A549 (cell line): ENCODE results near the gene AHCTF1. TPM values are rescaled to one million over a fixed set of nuclear protein-coding genes. Genes with fewer than 3 reads are reported as not detected.

Experiments used
- ATAC-seq, 2 experiments: fragments of 200-7000 bp in 1 of 2; fragments of >200 bp in 1 of 2; cut with Nextera tagmentation in 1 of 2; cut with Tn5 transposase in 1 of 2; 3 replicates each; pipeline versions ENCODE4 v1.8.0 to v1.9.1; 2018 to 2020; ENCODE audit warnings: mild to moderate bottlenecking in 1 of 2, moderate library complexity in 1 of 2
- CTCF ChIA-PET: fragments of 300-600 bp; sonication (Branson Sonifier 250); formaldehyde crosslinking; extraction: SDS; loops from one replicate; lab custom pipeline; 2021; ENCODE audit warnings: antibody characterized with exemption, inconsistent platforms; lab: Yijun Ruan, JAX
- POLR2A ChIA-PET: fragments of 350-600 bp; formaldehyde crosslinking; extraction: SDS; loops from one replicate; lab custom pipeline; 2021; ENCODE audit warnings: antibody characterized with exemption, inconsistent platforms; lab: Yijun Ruan, JAX
- DNase-seq, 2 experiments: peaks; one replicate each; pipeline versions ENCODE4 v3.0.0 to v3.0.0-alpha.2; 2011 to 2016; ENCODE audit warnings: low read depth in 1 of 2, low spot score in 1 of 2
- FAIRE-seq: peaks from 2 replicates; lab custom pipeline; 2011; peaks lifted over from hg19 to GRCh38; lab: Jason Lieb, UNC
- H3K27ac ChIP-seq, 2 experiments: fragments of >200 bp; sonication (Bioruptor Twin); formaldehyde crosslinking; 3 replicates each; pipeline ENCODE4 v1.5.1; 2016 to 2017
- H3K4me1 ChIP-seq: fragments of >200 bp; sonication (Bioruptor Twin); formaldehyde crosslinking; 3 replicates; pipeline ENCODE4 v1.6.1; 2016
- H3K4me2 ChIP-seq: fragments of >200 bp; sonication (Bioruptor Twin); formaldehyde crosslinking; 3 replicates; pipeline ENCODE4 v1.6.1; 2016
- H3K4me3 ChIP-seq: fragments of >200 bp; sonication (Bioruptor Twin); formaldehyde crosslinking; 3 replicates; pipeline ENCODE4 v1.5.1; 2016
- H3K9me3 ChIP-seq: fragments of >200 bp; sonication (Bioruptor Twin); formaldehyde crosslinking; 3 replicates; pipeline ENCODE4 v1.6.1; 2016
- CEBPB ChIP-seq, 2 experiments: fragments of >200 bp in 1 of 2; sonication (Bioruptor Twin) in 1 of 2; formaldehyde crosslinking in 1 of 2; IDR thresholded peaks; 2 replicates each; pipeline ENCODE4 v1.6.1; 2012 to 2016
- CHD2 ChIP-seq: fragments of 150-350 bp; IDR thresholded peaks from 2 replicates; pipeline ENCODE4 v1.6.1; 2014; ENCODE audit warnings: low read length; ENCODE audit not compliant: partially characterized antibody
- CHD4 ChIP-seq: fragments of 200-600 bp; sonication (generic); IDR thresholded peaks from 2 replicates; pipeline ENCODE4 v1.6.1; 2016; ENCODE audit warnings: antibody characterized with exemption, mild to moderate bottlenecking, borderline replicate concordance
- E2F6 ChIP-seq: IDR thresholded peaks from 2 replicates; pipeline ENCODE4 v1.6.1; 2012; ENCODE audit warnings: low read depth, borderline replicate concordance
- EHF ChIP-seq: fragments of 250-450 bp; sonication (Bioruptor Pico); IDR thresholded peaks from 2 replicates; pipeline ENCODE4 v1.5.0; 2020; ENCODE audit warnings: mild to moderate bottlenecking
- EP300 ChIP-seq, 2 experiments: fragments of >200 bp; sonication (Bioruptor Twin); formaldehyde crosslinking; IDR thresholded peaks; 2 replicates in 1 of 2; 3 replicates in 1 of 2; pipeline ENCODE4 v1.6.1; 2016 to 2017
- FOSB ChIP-seq: fragments of 250-450 bp; sonication (Bioruptor Pico); IDR thresholded peaks from 2 replicates; pipeline ENCODE4 v1.5.0; 2020; ENCODE audit warnings: mild to moderate bottlenecking, moderate library complexity
- FOXS1 ChIP-seq: fragments of 250-450 bp; sonication (Bioruptor Pico); IDR thresholded peaks from 2 replicates; pipeline ENCODE4 v1.5.0; 2020; ENCODE audit warnings: mild to moderate bottlenecking, moderate library complexity
- GATA3 ChIP-seq: IDR thresholded peaks from 2 replicates; pipeline ENCODE4 v1.6.1; 2012; ENCODE audit warnings: borderline replicate concordance
- JUN ChIP-seq, 2 experiments: fragments of >200 bp; sonication (Bioruptor Twin); formaldehyde crosslinking; IDR thresholded peaks; 2 replicates in 1 of 2; 3 replicates in 1 of 2; pipeline ENCODE4 v1.6.1; 2016 to 2017
- KDM1A ChIP-seq: fragments of 200-600 bp; sonication (generic); IDR thresholded peaks from 2 replicates; pipeline ENCODE4 v1.6.1; 2016; ENCODE audit warnings: low read depth, mild to moderate bottlenecking
- MAFK ChIP-seq: fragments of 450-650 bp; IDR thresholded peaks from 2 replicates; pipeline ENCODE4 v1.6.1; 2014; ENCODE audit not compliant: partially characterized antibody
- NFE2L2 ChIP-seq: fragments of 150-350 bp; conservative IDR thresholded peaks from 2 replicates; pipeline ENCODE4 v1.6.1; 2014; ENCODE audit warnings: low read length
- POLR2A ChIP-seq: IDR thresholded peaks from 2 replicates; pipeline ENCODE4 v1.6.1; 2012; ENCODE audit warnings: mild to moderate bottlenecking, low read length
- POLR2AphosphoS2 ChIP-seq: conservative IDR thresholded peaks from 2 replicates; pipeline ENCODE4 v1.6.1; 2012; ENCODE audit warnings: low read length, improper control_type of control experiment, inconsistent platforms
- RAD21 ChIP-seq, 2 experiments: fragments of >200 bp in 1 of 2; sonication (Bioruptor Twin) in 1 of 2; formaldehyde crosslinking in 1 of 2; IDR thresholded peaks in 1 of 2; conservative IDR thresholded peaks in 1 of 2; 2 replicates in 1 of 2; 3 replicates in 1 of 2; pipeline ENCODE4 v1.6.1; 2012 to 2018; ENCODE audit warnings: inconsistent platforms in 1 of 2
- RARB ChIP-seq: fragments of 250-450 bp; sonication (Bioruptor Pico); IDR thresholded peaks from 2 replicates; pipeline ENCODE4 v1.8.0; 2021; ENCODE audit warnings: mild to moderate bottlenecking, moderate library complexity
- RFX5 ChIP-seq: fragments of 450-650 bp; IDR thresholded peaks from 2 replicates; pipeline ENCODE4 v1.7.1; 2014; ENCODE audit warnings: antibody characterized with exemption, mild to moderate bottlenecking, moderate library complexity
- SREBF2 ChIP-seq: fragments of 450-650 bp; IDR thresholded peaks from 2 replicates; pipeline ENCODE4 v1.6.1; 2014; ENCODE audit warnings: mild to moderate bottlenecking, moderate library complexity
- TFCP2L1 ChIP-seq: fragments of 250-450 bp; sonication (Bioruptor Pico); IDR thresholded peaks from 2 replicates; pipeline ENCODE4 v1.5.0; 2021; ENCODE audit warnings: mild to moderate bottlenecking
- WGBS: methylation state at CpG from one replicate; pipeline ENCODE4 v1.1.6; 2017; ENCODE audit errors: missing lambda C conversion rate; 5-methylcytosine and 5-hydroxymethylcytosine counted together
- polyA plus RNA-seq, 4 experiments: library from polyadenylated mRNA; depleted of rRNA in 3 of 4; stranded (reverse); fragments of >200 nt; fragmentation: RNase III in 1 of 4; extraction: RNeasy Plus Mini Kit Qiagen cat#74134 plus additional on column Dnase treatment in 1 of 4; gene quantifications; 2 replicates in 3 of 4; 3 replicates in 1 of 4; pipeline ENCODE4 v1.2.3, GENCODE V29; 2011 to 2017
- TF ChIP-seq, protein P1 (sequence below): IDR thresholded peaks from 2 replicates; pipeline ENCODE4 v1.6.1; 2012
- TF ChIP-seq, protein P2 (sequence below): fragments of 250-450 bp; sonication (Bioruptor Pico); IDR thresholded peaks from 2 replicates; pipeline ENCODE4 v1.5.0; 2021; ENCODE audit warnings: mild to moderate bottlenecking, moderate library complexity, borderline replicate concordance
- TF ChIP-seq, protein P3 (sequence below): fragments of >200 bp; sonication (Bioruptor Twin); formaldehyde crosslinking; IDR thresholded peaks from 3 replicates; pipeline ENCODE4 v1.6.1; 2016

AHCTF1 gene
- polyA plus RNA-seq, 2 of the 4 experiments (the other 2 are of a cell fraction), result 27.0 to 44.7 TPM

GRCh38 chr1:246794048-246794827, 137.5 kb downstream of the AHCTF1 start:
- FAIRE-seq (no peak), DNase-seq (no peak), ATAC-seq (peak in 1 of 2 experiments; percentile 39; a peak in 3 of 6 replicates)
- 65% methylated on average over 13 of the region's 18 CpGs for WGBS
- Histone ChIP-seq H3K9me3 (no peaks in the 10 kb centered on the region), H3K4me2 (no peak overlapping the region), H3K4me1 (peaks cover 14% of the 10 kb centered on the region; the same call in 2 of the 3 replicates), H3K27ac (no peak overlapping the region), H3K4me3 (no peak overlapping the region)
- no peak for TF ChIP-seq JUN (IDR thresholded peaks at IDR 0.05)
- no peak for TF ChIP-seq GATA3
- TF ChIP-seq, protein P1, sequence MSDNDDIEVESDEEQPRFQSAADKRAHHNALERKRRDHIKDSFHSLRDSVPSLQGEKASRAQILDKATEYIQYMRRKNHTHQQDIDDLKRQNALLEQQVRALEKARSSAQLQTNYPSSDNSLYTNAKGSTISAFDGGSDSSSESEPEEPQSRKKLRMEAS, result no peak
- no peak for TF ChIP-seq CEBPB (IDR thresholded peaks at IDR 0.05)
- no peak for TF ChIP-seq POLR2A
- TF ChIP-seq POLR2AphosphoS2, result no peak
- no peak for TF ChIP-seq CHD2
- no peak for TF ChIP-seq RARB (CRISPR knock-in tag)
- TF ChIP-seq, protein P2, sequence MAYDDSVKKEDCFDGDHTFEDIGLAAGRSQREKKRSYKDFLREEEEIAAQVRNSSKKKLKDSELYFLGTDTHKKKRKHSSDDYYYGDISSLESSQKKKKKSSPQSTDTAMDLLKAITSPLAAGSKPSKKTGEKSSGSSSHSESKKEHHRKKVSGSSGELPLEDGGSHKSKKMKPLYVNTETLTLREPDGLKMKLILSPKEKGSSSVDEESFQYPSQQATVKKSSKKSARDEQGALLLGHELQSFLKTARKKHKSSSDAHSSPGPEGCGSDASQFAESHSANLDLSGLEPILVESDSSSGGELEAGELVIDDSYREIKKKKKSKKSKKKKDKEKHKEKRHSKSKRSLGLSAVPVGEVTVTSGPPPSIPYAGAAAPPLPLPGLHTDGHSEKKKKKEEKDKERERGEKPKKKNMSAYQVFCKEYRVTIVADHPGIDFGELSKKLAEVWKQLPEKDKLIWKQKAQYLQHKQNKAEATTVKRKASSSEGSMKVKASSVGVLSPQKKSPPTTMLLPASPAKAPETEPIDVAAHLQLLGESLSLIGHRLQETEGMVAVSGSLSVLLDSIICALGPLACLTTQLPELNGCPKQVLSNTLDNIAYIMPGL (CRISPR knock-in tag), result no peak
- CTCF ChIA-PET, result interaction anchor here (0.9 kb wide), 1 partner anchor 105 kb away, joined by 3 read pairs; no protein-coding TSS in a partner anchor
- POLR2A ChIA-PET, result no interaction called here

GRCh38 chr1:246793356-246793896, 138.3 kb downstream of the AHCTF1 start:
- no peak overlapping the region for H3K27ac ChIP-seq
- no peaks in the 10 kb centered on the region for H3K9me3 ChIP-seq
- H3K4me1 ChIP-seq, result peaks cover 14% of the 10 kb centered on the region; the same call in 2 of the 3 replicates
- no peak overlapping the region for H3K4me3 ChIP-seq
- no peak for FAIRE-seq
- H3K4me2 ChIP-seq, result no peak overlapping the region
- CTCF ChIA-PET, result no interaction called here
- no peak for ATAC-seq
- no peak for DNase-seq
- WGBS, result 47% methylated on average over 6 of the region's 6 CpGs
- TF ChIP-seq CEBPB (IDR thresholded peaks at IDR 0.05) (no peak), NFE2L2 (no peak), CHD4 (no peak), FOXS1 (CRISPR knock-in tag) (no peak), TFCP2L1 (CRISPR knock-in tag) (no peak), SREBF2 (no peak), E2F6 (no peak), KDM1A (no peak), EHF (CRISPR knock-in tag) (no peak), FOSB (CRISPR knock-in tag) (no peak), RARB (CRISPR knock-in tag) (no peak), EP300 (IDR thresholded peaks at IDR 0.05) (no peak), MAFK (no peak), RFX5 (no peak), RAD21 (conservative IDR thresholded peaks at IDR 0.05 in 1 of 2, IDR thresholded peaks at IDR 0.05 in 1 of 2) (no peak)
- TF ChIP-seq, protein P3, sequence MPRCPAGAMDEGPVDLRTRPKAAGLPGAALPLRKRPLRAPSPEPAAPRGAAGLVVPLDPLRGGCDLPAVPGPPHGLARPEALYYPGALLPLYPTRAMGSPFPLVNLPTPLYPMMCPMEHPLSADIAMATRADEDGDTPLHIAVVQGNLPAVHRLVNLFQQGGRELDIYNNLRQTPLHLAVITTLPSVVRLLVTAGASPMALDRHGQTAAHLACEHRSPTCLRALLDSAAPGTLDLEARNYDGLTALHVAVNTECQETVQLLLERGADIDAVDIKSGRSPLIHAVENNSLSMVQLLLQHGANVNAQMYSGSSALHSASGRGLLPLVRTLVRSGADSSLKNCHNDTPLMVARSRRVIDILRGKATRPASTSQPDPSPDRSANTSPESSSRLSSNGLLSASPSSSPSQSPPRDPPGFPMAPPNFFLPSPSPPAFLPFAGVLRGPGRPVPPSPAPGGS, result no peak
- TF ChIP-seq, all 56 proteins: peak for 0
- POLR2A ChIA-PET, result no interaction called here
